Loucy (cell line): ENCODE measurements around the gene DPYSL4.

ENCODE experiments used
- H2AFZ ChIP-seq: fragments of 200-600 bp; sonication (generic); 2 replicates; pipeline ENCODE4 v1.6.0; 2016; ENCODE audit warnings: antibody characterized with exemption, mild to moderate bottlenecking, low read length, moderate library complexity
- H3F3A ChIP-seq: fragments of 200-600 bp; 2 replicates; pipeline ENCODE4 v1.6.0; 2016; ENCODE audit warnings: antibody characterized with exemption, low read depth, mild to moderate bottlenecking
- H3K27me3 ChIP-seq: fragments of 200-600 bp; sonication (generic); 2 replicates; pipeline ENCODE4 v1.6.1; 2014; ENCODE audit warnings: low read length, mild to moderate bottlenecking; ENCODE audit not compliant: insufficient read depth, poor library complexity, severe bottlenecking
- H3K36me3 ChIP-seq: fragments of 200-600 bp; sonication (generic); 2 replicates; pipeline ENCODE4 v1.6.1; 2016; ENCODE audit warnings: low read length; ENCODE audit not compliant: insufficient read depth
- H3K4me1 ChIP-seq: fragments of 200-600 bp; sonication (generic); 2 replicates; pipeline ENCODE4 v1.5.1; 2014; ENCODE audit warnings: low read length, mild to moderate bottlenecking; ENCODE audit not compliant: insufficient read depth, poor library complexity, severe bottlenecking
- H3K4me2 ChIP-seq: fragments of 200-600 bp; sonication (generic); 2 replicates; pipeline ENCODE4 v1.6.0; 2014; ENCODE audit warnings: antibody characterized with exemption, low read length, low read depth, mild to moderate bottlenecking; ENCODE audit not compliant: poor library complexity, severe bottlenecking
- H3K4me3 ChIP-seq: fragments of 200-600 bp; sonication (generic); 2 replicates; pipeline ENCODE4 v1.5.1; 2014; ENCODE audit warnings: low read length, mild to moderate bottlenecking, mixed read lengths; ENCODE audit not compliant: poor library complexity, severe bottlenecking
- H3K79me2 ChIP-seq: fragments of 200-600 bp; sonication (generic); 2 replicates; pipeline ENCODE4 v1.6.1; 2014; ENCODE audit warnings: low read length; ENCODE audit not compliant: insufficient read depth
- H3K9ac ChIP-seq: fragments of 200-600 bp; sonication (generic); 2 replicates; pipeline ENCODE4 v1.6.0; 2014; ENCODE audit warnings: mild to moderate bottlenecking, low read depth, low read length, moderate library complexity; ENCODE audit not compliant: poor library complexity, severe bottlenecking
- H3K9me2 ChIP-seq: fragments of 200-600 bp; sonication (generic); replicated peaks from 2 replicates; pipeline ENCODE4 v1.6.1; 2016; ENCODE audit warnings: low read depth, low read length, mixed read lengths
- H3K9me3 ChIP-seq: fragments of 200-600 bp; sonication (generic); 2 replicates; pipeline ENCODE4 v1.6.1; 2014; ENCODE audit warnings: mild to moderate bottlenecking, antibody characterized with exemption, low read length, low read depth; ENCODE audit not compliant: insufficient read depth
- H4K20me1 ChIP-seq: fragments of 200-600 bp; sonication (generic); 2 replicates; pipeline ENCODE4 v1.6.0; 2014; ENCODE audit warnings: antibody characterized with exemption, low read length, mild to moderate bottlenecking; ENCODE audit not compliant: insufficient read depth, poor library complexity, severe bottlenecking
- CTCF ChIP-seq: fragments of 200-600 bp; sonication (generic); conservative IDR thresholded peaks from 2 replicates; pipeline ENCODE4 v1.5.1; 2014; ENCODE audit warnings: mild to moderate bottlenecking, antibody characterized with exemption, low read length
- EZH2phosphoT487 ChIP-seq: fragments of 200-600 bp; IDR thresholded peaks from 2 replicates; pipeline ENCODE4 v1.6.1; 2018; ENCODE audit warnings: antibody characterized with exemption, mild to moderate bottlenecking, moderate library complexity, borderline replicate concordance

DPYSL4 gene

GRCh38 chr10:132143162-132143561 is 43.6 kb upstream of the DPYSL4 start:
- H3K4me1 ChIP-seq: no peaks in the 10 kb centered on the region
- H3K4me3 ChIP-seq: no peak overlapping the region
- H3K9ac ChIP-seq: no peak overlapping the region
- no peaks in the 10 kb centered on the region for H3K27me3 ChIP-seq
- H3F3A ChIP-seq: no peaks in the 10 kb centered on the region
- no peaks in the 10 kb centered on the region for H3K9me2 ChIP-seq
- TF ChIP-seq EZH2phosphoT487: no peak
- no peak for TF ChIP-seq CTCF
- H3K36me3 ChIP-seq: no peaks in the 10 kb centered on the region
- H3K4me2 ChIP-seq: no peak overlapping the region
- no peaks in the 10 kb centered on the region for H3K79me2 ChIP-seq
- no peak overlapping the region for H2AFZ ChIP-seq
- H3K9me3 ChIP-seq: no peaks in the 10 kb centered on the region
- no peaks in the 10 kb centered on the region for H4K20me1 ChIP-seq

GRCh38 chr10:132144086-132144485 is 42.7 kb upstream of the DPYSL4 start:
- H3K4me1 ChIP-seq: no peaks in the 10 kb centered on the region
- no peak overlapping the region for H3K9ac ChIP-seq
- no peak overlapping the region for H3K4me2 ChIP-seq
- no peaks in the 10 kb centered on the region for H4K20me1 ChIP-seq
- no peaks in the 10 kb centered on the region for H3K36me3 ChIP-seq
- H3F3A ChIP-seq: no peaks in the 10 kb centered on the region
- no peaks in the 10 kb centered on the region for H3K27me3 ChIP-seq
- TF ChIP-seq EZH2phosphoT487: no peak
- no peak for TF ChIP-seq CTCF
- no peaks in the 10 kb centered on the region for H3K79me2 ChIP-seq
- no peak overlapping the region for H2AFZ ChIP-seq
- no peak overlapping the region for H3K4me3 ChIP-seq
- no peaks in the 10 kb centered on the region for H3K9me2 ChIP-seq
- no peaks in the 10 kb centered on the region for H3K9me3 ChIP-seq

GRCh38 chr10:132145002-132145401 is 41.7 kb upstream of the DPYSL4 start:
- no peak overlapping the region for H3K4me3 ChIP-seq
- H3F3A ChIP-seq: no peaks in the 10 kb centered on the region
- no peak overlapping the region for H3K4me2 ChIP-seq
- no peaks in the 10 kb centered on the region for H3K79me2 ChIP-seq
- H3K36me3 ChIP-seq: no peaks in the 10 kb centered on the region
- no peak overlapping the region for H2AFZ ChIP-seq
- H3K9me2 ChIP-seq: no peaks in the 10 kb centered on the region
- no peak overlapping the region for H3K9ac ChIP-seq
- no peaks in the 10 kb centered on the region for H3K27me3 ChIP-seq
- TF ChIP-seq CTCF (no peak), EZH2phosphoT487 (no peak)
- H3K9me3 ChIP-seq: no peaks in the 10 kb centered on the region
- no peaks in the 10 kb centered on the region for H4K20me1 ChIP-seq
- H3K4me1 ChIP-seq: no peaks in the 10 kb centered on the region
